Ammon's horn (tissue), 1 donor: ENCODE results near the gene BEND5.

ENCODE experiments used
- DNase-seq: peaks from one replicate; pipeline ENCODE4 v3.0.0-alpha.2; 2016; ENCODE audit warnings: low spot score

The BEND5 gene

DNA sequence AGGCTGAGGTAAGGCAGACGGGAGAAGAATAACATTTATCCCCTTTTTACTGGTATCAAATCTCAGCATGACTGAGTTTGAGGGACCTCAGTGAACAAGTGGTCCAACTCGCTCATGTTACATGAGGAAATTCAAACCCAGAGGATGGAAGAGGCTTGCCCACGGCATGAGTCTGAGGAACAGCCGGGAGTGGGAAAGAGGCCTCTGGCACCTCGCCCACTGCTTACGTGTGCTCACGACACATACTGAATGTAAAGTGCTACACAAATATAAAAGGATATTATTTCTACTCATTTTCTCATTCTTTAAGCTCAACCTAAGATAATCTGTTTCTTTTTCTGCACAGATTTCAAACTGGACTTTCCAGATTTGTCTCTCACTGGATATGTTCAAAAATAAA lies 14.7 kb downstream of the BEND5 start:
- DNase-seq = peak; percentile 23

- no peak for DNase-seq
Measured at GRCh38 chr1:48761411-48761810, 15.3 kb downstream of the BEND5 start.

GRCh38 chr1:48760857-48761256 lies 15.8 kb downstream of the BEND5 start:
- DNase-seq = peak; percentile 15

DNA sequence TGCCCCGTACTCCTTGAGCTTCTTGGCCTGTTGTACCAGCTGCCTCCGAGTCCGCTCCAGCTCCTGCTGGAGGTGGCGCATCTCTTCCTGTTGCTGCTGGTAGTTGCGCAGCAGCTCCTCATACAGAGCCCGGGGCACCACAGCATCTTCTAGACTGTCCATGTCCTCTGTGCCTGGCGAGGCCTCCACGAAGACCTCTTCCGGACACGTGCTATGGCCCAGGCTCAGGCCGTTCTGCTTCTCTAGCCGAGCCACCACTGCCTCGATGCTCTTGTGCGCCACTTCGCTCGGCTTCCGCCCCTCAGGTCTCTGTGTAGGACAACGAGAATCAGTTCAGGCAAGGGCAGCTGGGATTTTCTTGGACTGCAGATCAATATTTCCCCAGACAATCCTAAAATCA lies 17.7 kb downstream of the BEND5 start:
- DNase-seq = no peak

- no peak for DNase-seq
Measured at GRCh38 chr1:48757363-48757762, 19.3 kb downstream of the BEND5 start.

GRCh38 chr1:48756683-48757316 lies 19.9 kb downstream of the BEND5 start:
- no peak for DNase-seq

- no peak for DNase-seq
Measured at GRCh38 chr1:48753293-48753692, 23.4 kb downstream of the BEND5 start.

DNA sequence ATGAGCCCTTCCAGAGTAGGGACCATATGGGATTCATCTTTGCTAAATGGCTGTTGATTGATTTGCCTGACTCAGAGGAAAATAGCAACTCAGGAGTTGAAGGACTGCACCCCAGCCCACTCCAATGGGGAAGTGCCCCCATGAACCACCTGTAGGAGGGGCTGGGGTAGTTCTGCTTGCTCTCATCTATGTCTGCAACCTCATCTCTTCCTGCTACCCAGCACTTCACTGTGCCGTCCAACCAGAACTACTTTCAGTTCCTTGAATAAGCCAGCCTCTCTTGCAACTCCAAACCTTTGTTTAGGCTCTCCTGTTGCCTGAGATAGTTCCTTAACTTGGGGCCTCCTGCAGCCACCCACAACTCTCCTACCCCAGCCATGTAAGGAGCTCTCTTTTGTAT lies 26.6 kb downstream of the BEND5 start:
- peak; percentile 52 for DNase-seq

GRCh38 chr1:48749068-48749467 lies 27.6 kb downstream of the BEND5 start:
- DNase-seq = no peak

DNA sequence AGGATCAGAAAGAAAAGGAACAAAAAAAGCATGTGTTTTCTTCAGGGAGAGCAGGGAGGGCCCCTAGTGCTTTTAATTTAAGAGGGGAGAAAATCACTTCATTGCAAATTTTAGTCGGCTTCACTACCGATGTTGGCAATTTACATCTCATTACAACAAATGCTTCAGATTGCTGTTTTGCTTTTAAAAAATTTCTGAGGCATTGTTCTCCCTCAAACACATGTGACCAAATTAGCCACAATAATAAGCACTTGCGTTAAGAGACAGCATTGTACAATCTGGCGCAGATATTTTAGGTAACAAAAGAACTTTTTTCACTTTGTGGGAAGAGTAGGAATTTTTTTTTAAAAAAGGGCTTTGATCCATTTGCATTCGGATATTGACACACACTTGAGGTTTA lies 29.8 kb downstream of the BEND5 start:
- peak; percentile 7 for DNase-seq

GRCh38 chr1:48744032-48744431 lies 32.7 kb downstream of the BEND5 start:
- no peak for DNase-seq

GRCh38 chr1:48743480-48743879 lies 33.2 kb downstream of the BEND5 start:
- DNase-seq = no peak

DNA sequence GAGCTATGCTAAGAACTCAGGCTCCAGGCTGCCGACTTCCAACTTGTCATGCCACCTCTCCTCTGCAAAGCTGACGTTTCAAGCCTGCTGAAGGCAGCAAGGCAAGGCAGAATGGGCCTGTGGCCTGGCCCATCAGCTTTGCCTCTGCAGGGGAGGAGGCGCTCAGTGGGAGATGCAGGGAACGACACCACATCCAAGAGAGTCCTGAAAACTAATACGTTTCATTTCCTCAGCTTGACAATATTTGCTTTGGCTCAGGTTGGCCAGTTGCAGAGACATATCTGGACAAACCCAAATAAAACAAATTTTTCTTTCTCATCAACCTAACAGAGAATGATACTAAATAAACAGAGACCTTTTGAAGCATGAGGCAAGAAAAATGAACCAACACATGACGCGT lies 35.3 kb downstream of the BEND5 start:
- DNase-seq = no peak

GRCh38 chr1:48740621-48741020 lies 36.1 kb downstream of the BEND5 start:
- DNase-seq = no peak

GRCh38 chr1:48739091-48739490 lies 37.6 kb downstream of the BEND5 start:
- DNase-seq = no peak

DNA sequence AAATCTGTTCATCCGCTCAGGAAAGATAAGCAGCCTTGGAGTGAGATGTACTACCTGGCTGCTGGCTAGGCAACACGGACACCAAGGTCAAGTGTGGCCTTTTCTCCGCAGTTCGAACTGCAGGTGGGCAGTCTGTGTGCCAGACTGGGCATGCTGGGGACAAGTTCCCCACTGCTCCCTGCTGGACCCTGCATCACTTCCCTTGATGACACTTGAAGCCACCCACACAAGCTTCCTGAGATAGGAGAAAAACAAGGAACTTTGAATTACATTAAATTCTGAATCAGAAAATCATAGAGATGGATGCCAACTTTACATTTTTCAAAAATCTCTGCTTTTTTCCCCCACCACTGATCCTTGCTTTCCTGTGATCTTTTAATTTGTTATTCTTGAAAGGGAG lies 38.3 kb downstream of the BEND5 start:
- DNase-seq = no peak

- no peak for DNase-seq
Measured at GRCh38 chr1:48735796-48736195, 40.9 kb downstream of the BEND5 start.

- no peak for DNase-seq
Measured at GRCh38 chr1:48730164-48730910, 46.4 kb downstream of the BEND5 start.

DNA sequence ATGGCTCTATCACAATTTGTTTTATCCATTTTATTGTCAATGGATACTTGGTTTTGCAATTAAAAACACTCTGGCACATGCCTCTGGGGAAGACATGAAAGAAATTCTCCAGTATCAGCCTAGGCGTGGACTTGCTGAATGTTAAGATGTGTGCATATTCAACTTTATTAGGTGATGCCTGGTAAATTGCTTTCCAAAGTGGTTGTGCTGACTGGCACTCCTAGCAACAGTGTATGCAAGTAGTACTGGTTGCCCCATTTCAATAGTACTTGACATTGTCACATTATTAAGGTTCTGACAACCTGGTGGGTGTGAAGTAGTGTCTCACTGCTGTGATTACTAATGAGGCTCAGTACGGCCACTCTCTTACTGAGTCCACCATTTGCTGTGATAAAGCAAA lies 48.1 kb downstream of the BEND5 start:
- DNase-seq = no peak

GRCh38 chr1:48726557-48727215 lies 50.0 kb downstream of the BEND5 start:
- no peak for DNase-seq

GRCh38 chr1:48726139-48726538 lies 50.6 kb downstream of the BEND5 start:
- no peak for DNase-seq

- DNase-seq = no peak
Measured at GRCh38 chr1:48725341-48726046, 51.2 kb downstream of the BEND5 start.

GRCh38 chr1:48720929-48721328 lies 55.8 kb downstream of the BEND5 start:
- no peak for DNase-seq
